ENCODE data around the gene KLHL6. TPM values are rescaled to one million over a fixed set of nuclear protein-coding genes. Genes with fewer than 3 reads are reported as not detected.
"Not testable (repeated sequence)": the region's sequence is repeated elsewhere in the genome, so short reads cannot be mapped to it uniquely, and the experiment has no call there.

The KLHL6 gene
- total RNA-seq, 1 donor from 2014 or later = 13.0 TPM

- DNase-seq (ENCODE audit: extremely low read depth, low read depth, low spot score) = no peak
These were observed 21.9 kb downstream of the KLHL6 start for GRCh38 chr3:183533412-183534132.

GRCh38 chr3:183532620-183533411 is 22.7 kb downstream of the KLHL6 start:
- no peak for DNase-seq (ENCODE audit: extremely low read depth, low read depth, low spot score)

GRCh38 chr3:183529717-183530116 is 25.8 kb downstream of the KLHL6 start:
- no peak for DNase-seq (ENCODE audit: extremely low read depth, low read depth, low spot score)

GRCh38 chr3:183529185-183529584 is 26.3 kb downstream of the KLHL6 start:
- no peak for DNase-seq (ENCODE audit: extremely low read depth, low read depth, low spot score)

- DNase-seq (ENCODE audit: extremely low read depth, low read depth, low spot score) = not testable (repeated sequence)
These were observed 26.7 kb downstream of the KLHL6 start for GRCh38 chr3:183528758-183529157.

- DNase-seq (ENCODE audit: extremely low read depth, low read depth, low spot score) = no peak
These were observed 27.8 kb downstream of the KLHL6 start for GRCh38 chr3:183527428-183528379.

- DNase-seq (ENCODE audit: extremely low read depth, low read depth, low spot score) = no peak
These were observed 28.6 kb downstream of the KLHL6 start for GRCh38 chr3:183526838-183527427.

- peak; percentile 41 for DNase-seq (ENCODE audit: extremely low read depth, low read depth, low spot score)
These were observed 31.0 kb downstream of the KLHL6 start for GRCh38 chr3:183524476-183524875.

- not testable (repeated sequence) for DNase-seq (ENCODE audit: extremely low read depth, low read depth, low spot score)
These were observed 34.6 kb downstream of the KLHL6 start for GRCh38 chr3:183520741-183521556.

GRCh38 chr3:183520295-183520694 is 35.2 kb downstream of the KLHL6 start:
- not testable (repeated sequence) for DNase-seq (ENCODE audit: extremely low read depth, low read depth, low spot score)

- DNase-seq (ENCODE audit: extremely low read depth, low read depth, low spot score) = no peak
These were observed 35.6 kb downstream of the KLHL6 start for GRCh38 chr3:183519891-183520290.

- no peak for DNase-seq (ENCODE audit: extremely low read depth, low read depth, low spot score)
These were observed 36.8 kb downstream of the KLHL6 start for GRCh38 chr3:183518491-183519251.

GRCh38 chr3:183517607-183518006 is 37.9 kb downstream of the KLHL6 start:
- DNase-seq (ENCODE audit: extremely low read depth, low read depth, low spot score) = no peak

GRCh38 chr3:183515968-183516851 is 39.3 kb downstream of the KLHL6 start:
- no peak for DNase-seq (ENCODE audit: extremely low read depth, low read depth, low spot score)

- no peak for DNase-seq (ENCODE audit: extremely low read depth, low read depth, low spot score)
These were observed 41.5 kb downstream of the KLHL6 start for GRCh38 chr3:183514021-183514420.

GRCh38 chr3:183513046-183513706 is 42.3 kb downstream of the KLHL6 start:
- no peak for DNase-seq (ENCODE audit: extremely low read depth, low read depth, low spot score)

Measured in glomerular endothelial cell (primary cell).